Fibroblast of villous mesenchyme (primary cell): ENCODE measurements around the gene ZBTB48. TPM values are rescaled to one million over a fixed set of nuclear protein-coding genes. Genes with fewer than 3 reads are reported as not detected.

Source experiments
- DNase-seq: peaks from one replicate; pipeline ENCODE4 v3.0.0-alpha.2; 2010; ENCODE audit warnings: low read depth
- H3K4me3 ChIP-seq: 2 replicates; pipeline ENCODE4 v1.5.1; 2011; ENCODE audit warnings: low read depth, mild to moderate bottlenecking, low read length
- total RNA-seq: library from RNA; depleted of rRNA; stranded (reverse); fragments of >200 nt; gene quantifications from 2 replicates; pipeline ENCODE4 v1.2.3, GENCODE V29; 2012
- TF ChIP-seq, protein P1 (sequence below): IDR thresholded peaks from 2 replicates; pipeline ENCODE4 v1.5.1; 2012; ENCODE audit warnings: low read depth, mild to moderate bottlenecking, low read length; ENCODE audit not compliant: insufficient read depth

ZBTB48 gene
- 10.0 and 10.8 TPM in 2 replicates for total RNA-seq

- DNase-seq = peak; percentile 97
- TF ChIP-seq, protein P1, sequence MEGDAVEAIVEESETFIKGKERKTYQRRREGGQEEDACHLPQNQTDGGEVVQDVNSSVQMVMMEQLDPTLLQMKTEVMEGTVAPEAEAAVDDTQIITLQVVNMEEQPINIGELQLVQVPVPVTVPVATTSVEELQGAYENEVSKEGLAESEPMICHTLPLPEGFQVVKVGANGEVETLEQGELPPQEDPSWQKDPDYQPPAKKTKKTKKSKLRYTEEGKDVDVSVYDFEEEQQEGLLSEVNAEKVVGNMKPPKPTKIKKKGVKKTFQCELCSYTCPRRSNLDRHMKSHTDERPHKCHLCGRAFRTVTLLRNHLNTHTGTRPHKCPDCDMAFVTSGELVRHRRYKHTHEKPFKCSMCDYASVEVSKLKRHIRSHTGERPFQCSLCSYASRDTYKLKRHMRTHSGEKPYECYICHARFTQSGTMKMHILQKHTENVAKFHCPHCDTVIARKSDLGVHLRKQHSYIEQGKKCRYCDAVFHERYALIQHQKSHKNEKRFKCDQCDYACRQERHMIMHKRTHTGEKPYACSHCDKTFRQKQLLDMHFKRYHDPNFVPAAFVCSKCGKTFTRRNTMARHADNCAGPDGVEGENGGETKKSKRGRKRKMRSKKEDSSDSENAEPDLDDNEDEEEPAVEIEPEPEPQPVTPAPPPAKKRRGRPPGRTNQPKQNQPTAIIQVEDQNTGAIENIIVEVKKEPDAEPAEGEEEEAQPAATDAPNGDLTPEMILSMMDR = no peak
- peak within 1 kb of the TSS; percentile 80 for H3K4me3 ChIP-seq
Observed at GRCh38 chr1:6579374-6580118, at the start of gene ZBTB48. Gene ZBTB48 (plus strand): TSS chr1:6579994. CDS start chr1:6580610, 616 bp downstream.

DNA sequence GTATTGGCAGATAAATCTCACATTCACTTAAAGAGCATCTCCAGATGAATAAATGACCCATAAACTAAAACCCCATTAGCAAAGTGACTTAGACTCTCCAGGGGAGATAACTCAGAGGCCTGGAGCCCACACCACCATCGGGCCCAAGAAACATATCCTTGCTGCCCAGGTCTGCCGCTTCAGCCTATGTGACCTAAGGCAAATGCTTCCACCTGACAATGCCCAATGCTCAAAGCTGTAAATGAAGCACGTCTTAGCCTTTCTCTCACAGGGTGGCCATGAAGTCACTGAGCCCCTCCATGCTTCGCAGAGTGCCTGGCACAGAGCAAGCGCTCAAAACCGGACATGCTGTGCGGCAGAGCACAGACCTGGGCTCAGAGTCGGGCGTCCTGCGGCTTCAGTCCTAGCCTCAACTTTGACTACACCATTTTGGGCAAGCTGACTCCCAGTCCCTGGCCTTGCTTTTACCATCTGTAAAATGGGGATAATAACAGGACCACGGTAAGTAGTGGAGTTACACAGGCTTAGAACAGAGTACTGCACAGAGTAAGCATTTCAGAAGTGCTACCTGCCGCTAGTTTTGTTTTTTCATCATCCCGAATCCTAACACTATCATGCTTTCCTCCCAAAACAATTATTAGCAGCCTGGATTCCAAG lies 49.2 kb upstream of the ZBTB48 start:
- TF ChIP-seq, protein P1 = no peak
- no peak overlapping the region for H3K4me3 ChIP-seq
- DNase-seq = no peak

GRCh38 chr1:6531996-6532395 lies 47.8 kb upstream of the ZBTB48 start:
- no peak for DNase-seq
- H3K4me3 ChIP-seq = no peak overlapping the region
- TF ChIP-seq, protein P1 = no peak

DNA sequence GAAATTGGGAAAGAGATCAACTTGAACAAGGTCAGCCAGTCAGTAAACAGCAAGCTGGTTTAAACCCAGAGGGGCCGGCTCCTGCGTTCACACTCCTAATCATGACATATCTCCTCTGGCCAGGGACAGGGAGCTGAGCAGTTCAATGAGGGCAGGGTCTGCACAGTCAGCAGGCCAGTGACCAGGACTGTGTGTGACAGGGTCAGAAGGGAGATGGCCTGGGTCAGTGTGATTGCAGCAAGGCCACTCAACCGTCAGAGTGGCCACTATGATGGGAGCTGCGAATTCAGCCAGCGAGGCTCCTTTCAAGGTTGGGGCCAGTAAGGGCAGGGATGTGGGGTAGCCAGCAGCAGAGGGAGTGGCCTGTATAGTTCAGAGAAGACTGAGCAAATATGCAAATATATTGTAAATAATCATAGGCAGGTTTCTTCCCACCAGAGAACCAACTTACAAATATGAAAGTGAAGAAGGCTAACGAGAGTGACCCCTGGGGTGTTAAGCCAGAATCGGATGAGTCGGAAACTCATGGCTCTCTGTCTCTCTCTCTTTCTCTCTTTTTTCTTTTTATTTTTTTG lies 45.5 kb upstream of the ZBTB48 start:
- no peak for DNase-seq
- H3K4me3 ChIP-seq = no peak overlapping the region

DNA sequence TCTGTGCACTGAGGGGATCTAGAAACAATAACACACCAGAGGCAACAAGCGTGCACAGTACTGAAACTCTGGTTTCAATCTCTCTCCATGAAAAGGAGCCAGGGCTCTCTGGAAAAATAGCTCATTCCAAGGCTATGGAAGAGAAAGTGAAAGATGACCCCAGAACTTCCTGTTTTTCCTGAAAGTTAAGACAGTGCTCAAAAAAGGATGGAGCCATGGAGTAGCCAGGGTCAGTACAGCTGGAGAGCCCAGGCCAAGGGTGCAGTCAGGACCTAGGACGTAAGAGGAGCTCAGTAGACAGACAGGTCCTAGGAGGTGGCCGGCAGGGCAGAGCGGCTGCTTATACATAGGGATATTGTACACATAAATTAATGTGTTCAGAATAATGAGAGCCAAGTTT lies 44.6 kb upstream of the ZBTB48 start:
- no peak overlapping the region for H3K4me3 ChIP-seq
- DNase-seq = peak; percentile 24
- TF ChIP-seq, protein P1 = no peak

More for the DNA sequence above, 45.5 kb upstream of the ZBTB48 start:
- TF ChIP-seq, protein P1 = no peak

- TF ChIP-seq, protein P1 = no peak
- no peak for DNase-seq
- no peak overlapping the region for H3K4me3 ChIP-seq
Observed at GRCh38 chr1:6536291-6536690, 43.5 kb upstream of the ZBTB48 start.
